Lower leg skin (tissue), 3 donors: ENCODE data around the gene CCND2.

Source experiments
- CTCF ChIP-seq, 3 donors: fragments of 450-650 bp; IDR thresholded peaks; one replicate each; pipeline ENCODE4 v1.5.1; 2016; ENCODE audit warnings: antibody characterized with exemption in 3 of 3, mild to moderate bottlenecking in 3 of 3, moderate library complexity in 2 of 3
- POLR2A ChIP-seq, 2 donors: fragments of 450-650 bp; IDR thresholded peaks; one replicate each; pipeline ENCODE4 v1.6.1; 2016 to 2017; ENCODE audit warnings: antibody characterized with exemption in 2 of 2, mild to moderate bottlenecking in 1 of 2, moderate library complexity in 1 of 2

- TF ChIP-seq CTCF (IDR thresholded peaks at IDR 0.05) (no peak), POLR2A (IDR thresholded peaks at IDR 0.05) (no peak)
Observed at GRCh38 chr12:4265280-4265679, 8.3 kb upstream of the CCND2 start.
